ENCODE data around the gene CTAGE9.
"Not testable (repeated sequence)": the region's sequence is repeated elsewhere in the genome, so short reads cannot be mapped to it uniquely, and the experiment has no call there.

CTAGE9 gene

GRCh38 chr6:131710917-131711316 is at the start of gene CTAGE9:
Gene CTAGE9 (minus strand): TSS chr6:131711017. CDS start chr6:131711017, 0 bp downstream.
- DNase-seq: not testable (repeated sequence)

- no peak for DNase-seq
These were observed 48.1 kb upstream of the CTAGE9 start for GRCh38 chr6:131758920-131759319.

GRCh38 chr6:131756039-131756438 is 45.2 kb upstream of the CTAGE9 start:
- no peak for DNase-seq

- no peak for DNase-seq
These were observed 44.8 kb upstream of the CTAGE9 start for GRCh38 chr6:131755597-131755996.

- DNase-seq: no peak
These were observed 44.1 kb upstream of the CTAGE9 start for GRCh38 chr6:131754715-131755567.

GRCh38 chr6:131754088-131754487 is 43.3 kb upstream of the CTAGE9 start:
- no peak for DNase-seq

GRCh38 chr6:131751012-131751715 is 40.3 kb upstream of the CTAGE9 start:
- DNase-seq: not testable (repeated sequence)

GRCh38 chr6:131749023-131749422 is 38.2 kb upstream of the CTAGE9 start:
- DNase-seq: no peak

GRCh38 chr6:131747821-131748353 is 37.1 kb upstream of the CTAGE9 start:
- no peak for DNase-seq

- DNase-seq: no peak
These were observed 34.7 kb upstream of the CTAGE9 start for GRCh38 chr6:131745476-131745875.

- no peak for DNase-seq
These were observed 33.8 kb upstream of the CTAGE9 start for GRCh38 chr6:131744432-131745287.

- no peak for DNase-seq
These were observed 31.0 kb upstream of the CTAGE9 start for GRCh38 chr6:131741688-131742393.

- DNase-seq: no peak
These were observed 29.3 kb upstream of the CTAGE9 start for GRCh38 chr6:131740161-131740560.

- no peak for DNase-seq
These were observed 28.3 kb upstream of the CTAGE9 start for GRCh38 chr6:131739136-131739535.

- DNase-seq: no peak
These were observed 26.0 kb upstream of the CTAGE9 start for GRCh38 chr6:131736811-131737210.

- no peak for DNase-seq
These were observed 25.3 kb upstream of the CTAGE9 start for GRCh38 chr6:131736003-131736596.

- no peak for DNase-seq
These were observed 22.7 kb upstream of the CTAGE9 start for GRCh38 chr6:131733376-131734016.

GRCh38 chr6:131731224-131731623 is 20.4 kb upstream of the CTAGE9 start:
- DNase-seq: no peak

- no peak for DNase-seq
These were observed 19.4 kb upstream of the CTAGE9 start for GRCh38 chr6:131730264-131730663.

- DNase-seq: no peak
These were observed 18.7 kb upstream of the CTAGE9 start for GRCh38 chr6:131729550-131729949.

- no peak for DNase-seq
These were observed 17.6 kb upstream of the CTAGE9 start for GRCh38 chr6:131728296-131728939.
